Suprapubic skin (tissue), 3 donors: ENCODE data around the gene SLC25A6.

Experiments
- POLR2A ChIP-seq, 2 donors: fragments of 450-650 bp; IDR thresholded peaks; one replicate each; pipeline ENCODE4 v1.6.1; 2017; ENCODE audit warnings: antibody characterized with exemption in 2 of 2, mild to moderate bottlenecking in 2 of 2, moderate library complexity in 2 of 2
- TF ChIP-seq, protein P1 (sequence below), 2 donors: fragments of 200-600 bp in 1 of 2; fragments of 450-650 bp in 1 of 2; sonication (generic) in 1 of 2; IDR thresholded peaks; one replicate each; pipeline ENCODE4 v1.5.1; 2016 to 2019; ENCODE audit warnings: antibody characterized with exemption in 2 of 2, mild to moderate bottlenecking in 1 of 2, moderate library complexity in 1 of 2

GRCh38 chrX:1427756-1428155 lies 35.8 kb upstream of the SLC25A6 start:
- TF ChIP-seq POLR2A (IDR thresholded peaks at IDR 0.05): no peak
- TF ChIP-seq, protein P1, sequence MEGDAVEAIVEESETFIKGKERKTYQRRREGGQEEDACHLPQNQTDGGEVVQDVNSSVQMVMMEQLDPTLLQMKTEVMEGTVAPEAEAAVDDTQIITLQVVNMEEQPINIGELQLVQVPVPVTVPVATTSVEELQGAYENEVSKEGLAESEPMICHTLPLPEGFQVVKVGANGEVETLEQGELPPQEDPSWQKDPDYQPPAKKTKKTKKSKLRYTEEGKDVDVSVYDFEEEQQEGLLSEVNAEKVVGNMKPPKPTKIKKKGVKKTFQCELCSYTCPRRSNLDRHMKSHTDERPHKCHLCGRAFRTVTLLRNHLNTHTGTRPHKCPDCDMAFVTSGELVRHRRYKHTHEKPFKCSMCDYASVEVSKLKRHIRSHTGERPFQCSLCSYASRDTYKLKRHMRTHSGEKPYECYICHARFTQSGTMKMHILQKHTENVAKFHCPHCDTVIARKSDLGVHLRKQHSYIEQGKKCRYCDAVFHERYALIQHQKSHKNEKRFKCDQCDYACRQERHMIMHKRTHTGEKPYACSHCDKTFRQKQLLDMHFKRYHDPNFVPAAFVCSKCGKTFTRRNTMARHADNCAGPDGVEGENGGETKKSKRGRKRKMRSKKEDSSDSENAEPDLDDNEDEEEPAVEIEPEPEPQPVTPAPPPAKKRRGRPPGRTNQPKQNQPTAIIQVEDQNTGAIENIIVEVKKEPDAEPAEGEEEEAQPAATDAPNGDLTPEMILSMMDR (IDR thresholded peaks at IDR 0.05): no peak
